Erythroblast (primary cell): ENCODE measurements around the gene SH3D19.

Experiments
- GATA1 ChIP-seq: IDR thresholded peaks from 2 replicates; pipeline ENCODE4 v1.6.1; 2011; ENCODE audit warnings: low read depth, mild to moderate bottlenecking, control low read depth, low read length, moderate library complexity
- POLR2A ChIP-seq: IDR thresholded peaks from 2 replicates; pipeline ENCODE4 v1.6.1; 2011; ENCODE audit warnings: mild to moderate bottlenecking, low read length

- TF ChIP-seq POLR2A (no peak), GATA1 (no peak)
These were observed 158.8 kb downstream of the SH3D19 start for GRCh38 chr4:151166636-151167035.
